Esophagus muscularis mucosa (tissue), 4 donors: Measurements from ENCODE around the gene MIGA2. TPM values are rescaled to one million over a fixed set of nuclear protein-coding genes. Genes with fewer than 3 reads are reported as not detected.

Experiments
- DNase-seq: peaks from one replicate; pipeline ENCODE4 v3.0.0-alpha.2; 2017; ENCODE audit errors: extremely low spot score
- H3K27ac ChIP-seq, 4 donors: fragments of 200-600 bp; sonication (generic); replicated peaks in 1 of 4; 1 replicate in 3 of 4; 2 replicates in 1 of 4; pipeline ENCODE4 v1.5.1; 2016 to 2019; ENCODE audit warnings: mild to moderate bottlenecking in 1 of 4
- H3K27me3 ChIP-seq, 4 donors: fragments of 200-600 bp; sonication (generic); one replicate each; pipeline versions ENCODE4 v1.5.1 to v1.6.0; 2016 to 2019
- H3K36me3 ChIP-seq, 4 donors: fragments of 200-600 bp; sonication (generic); one replicate each; pipeline ENCODE4 v1.5.1; 2016 to 2019
- H3K4me1 ChIP-seq, 4 donors: fragments of 200-600 bp; sonication (generic); one replicate each; pipeline ENCODE4 v1.5.1; 2016 to 2019
- H3K4me3 ChIP-seq, 4 donors: fragments of 200-600 bp; sonication (generic); 1 replicate in 2 of 4; 2 replicates in 2 of 4; pipeline ENCODE4 v1.5.1; 2016 to 2019; ENCODE audit warnings: mild to moderate bottlenecking in 4 of 4, moderate library complexity in 1 of 4
- H3K9me3 ChIP-seq, 4 donors: fragments of 200-600 bp; sonication (generic); 1 replicate in 3 of 4; 2 replicates in 1 of 4; pipeline ENCODE4 v1.5.1; 2016 to 2019
- CTCF ChIP-seq, 3 experiments: fragments of 200-600 bp in 2 of 3; fragments of 450-650 bp in 1 of 3; sonication (generic) in 2 of 3; IDR thresholded peaks; one replicate each; pipeline ENCODE4 v1.5.1; 2017 to 2019; ENCODE audit warnings: antibody characterized with exemption in 3 of 3, mild to moderate bottlenecking in 2 of 3, moderate library complexity in 1 of 3
- EP300 ChIP-seq: sonication (generic); formaldehyde crosslinking; IDR thresholded peaks from one replicate; pipeline ENCODE4 v1.6.1; 2017; ENCODE audit warnings: antibody characterized with exemption
- POLR2A ChIP-seq: fragments of 450-650 bp; IDR thresholded peaks from one replicate; pipeline ENCODE4 v1.6.1; 2017; ENCODE audit warnings: antibody characterized with exemption, moderate library complexity, mild to moderate bottlenecking, low read depth
- POLR2AphosphoS5 ChIP-seq, 2 donors: sonication (generic); formaldehyde crosslinking; IDR thresholded peaks; one replicate each; pipeline ENCODE4 v1.6.1; 2017; ENCODE audit warnings: antibody characterized with exemption in 2 of 2
- WGBS: methylation state at CpG from one replicate; pipeline ENCODE4 v1.1.5; 2018; 5-methylcytosine and 5-hydroxymethylcytosine counted together
- intact Hi-C: fragments of 100-400 bp; cut with DNase I; formaldehyde crosslinking; loops from one replicate; pipeline ENCODE4 v1.15.1; 2023
- total RNA-seq, 4 donors: library from RNA; depleted of rRNA; stranded (reverse); fragments of >200 nt; gene quantifications; one replicate each; pipeline versions ENCODE4 v1.1.0 to v1.2.1, GENCODE V29; 2016

MIGA2 gene
- total RNA-seq, 4 donors from 2014 or later = 23.9 to 44.2 (median 32.1) TPM

GRCh38 chr9:129038109-129038852 is 1.9 kb downstream of the MIGA2 start:
- intact Hi-C loops = loop anchor here (5.0 kb wide), 1 partner anchor 39 kb away; no protein-coding TSS in a partner anchor

GRCh38 chr9:129040113-129040643 is 3.8 kb downstream of the MIGA2 start:
- Histone ChIP-seq H3K27me3 (no peaks in the 10 kb centered on the region), H3K9me3 (no peaks in the 10 kb centered on the region), H3K4me3 (no peak overlapping the region), H3K36me3 (peaks cover 25 to 49% (median 47%) of the 10 kb centered on the region in 4 donors), H3K4me1 (peaks cover 22 to 48% (median 33%) of the 10 kb centered on the region in 4 donors), H3K27ac (no peak overlapping the region)
- TF ChIP-seq EP300 = no peak
- TF ChIP-seq POLR2AphosphoS5 (IDR thresholded peaks at IDR 0.05) = no peak
- no peak for TF ChIP-seq CTCF (IDR thresholded peaks at IDR 0.05)
- no peak for TF ChIP-seq POLR2A
- no peak for DNase-seq
- intact Hi-C loops = no loop called here
- 90% methylated on average over 7 of the region's 12 CpGs for WGBS

More at GRCh38 chr9:129038109-129038852, 1.9 kb downstream of the MIGA2 start:
- TF ChIP-seq POLR2AphosphoS5 (IDR thresholded peaks at IDR 0.05) (no peak), CTCF (IDR thresholded peaks at IDR 0.05) (no peak), POLR2A (no peak), EP300 (no peak)
- H3K9me3 ChIP-seq = no peaks in the 10 kb centered on the region
- 72% methylated on average over 8 of the region's 8 CpGs for WGBS
- H3K27me3 ChIP-seq = no peaks in the 10 kb centered on the region
- peak overlapping the region; percentile 79 to 99 (median 88) for H3K4me3 ChIP-seq
- peaks cover 22 to 48% (median 33%) of the 10 kb centered on the region in 4 donors for H3K4me1 ChIP-seq
- no peak for DNase-seq
- peak overlapping the region; percentile 82 to 91 (median 88) for H3K27ac ChIP-seq
- H3K36me3 ChIP-seq = peaks cover 10 to 30% (median 29%) of the 10 kb centered on the region in 4 donors

GRCh38 chr9:129042016-129042415 is 5.6 kb downstream of the MIGA2 start:
- TF ChIP-seq POLR2A (no peak), POLR2AphosphoS5 (IDR thresholded peaks at IDR 0.05) (no peak), EP300 (no peak), CTCF (IDR thresholded peaks at IDR 0.05) (no peak)
- intact Hi-C loops = no loop called here
- Histone ChIP-seq H3K36me3 (peaks cover 38 to 67% (median 63%) of the 10 kb centered on the region in 4 donors), H3K27ac (no peak overlapping the region), H3K9me3 (no peaks in the 10 kb centered on the region), H3K27me3 (no peaks in the 10 kb centered on the region), H3K4me1 (peaks cover 19 to 37% (median 26%) of the 10 kb centered on the region in 4 donors), H3K4me3 (no peak overlapping the region)
- 91% methylated on average over 13 of the region's 16 CpGs for WGBS
- no peak for DNase-seq

GRCh38 chr9:129052592-129052991 is 16.2 kb downstream of the MIGA2 start:
- intact Hi-C loops = no loop called here
- H3K4me3 ChIP-seq = no peak overlapping the region
- WGBS = 73% methylated on average over 8 of the region's 8 CpGs
- no peaks in the 10 kb centered on the region for H3K27me3 ChIP-seq
- no peak for TF ChIP-seq POLR2AphosphoS5 (IDR thresholded peaks at IDR 0.05)
- TF ChIP-seq EP300 = no peak
- H3K4me1 ChIP-seq = no peaks in the 10 kb centered on the region
- no peak for DNase-seq
- no peaks in the 10 kb centered on the region for H3K9me3 ChIP-seq
- peaks cover 48 to 100% (median 83%) of the 10 kb centered on the region in 4 donors for H3K36me3 ChIP-seq
- H3K27ac ChIP-seq = no peak overlapping the region

GRCh38 chr9:129053020-129053419 is 16.6 kb downstream of the MIGA2 start:
- H3K36me3 ChIP-seq = peaks cover 44 to 96% (median 82%) of the 10 kb centered on the region in 4 donors
- TF ChIP-seq EP300 (no peak), POLR2A (no peak), CTCF (IDR thresholded peaks at IDR 0.05) (no peak), POLR2AphosphoS5 (IDR thresholded peaks at IDR 0.05) (no peak)
- 92% methylated on average over 6 of the region's 6 CpGs for WGBS

More at GRCh38 chr9:129053020-129053419, 16.6 kb downstream of the MIGA2 start:
- H3K9me3 ChIP-seq = no peaks in the 10 kb centered on the region
- H3K4me1 ChIP-seq = no peaks in the 10 kb centered on the region
- no peak for DNase-seq
- H3K27me3 ChIP-seq = no peaks in the 10 kb centered on the region
- H3K4me3 ChIP-seq = no peak overlapping the region
- intact Hi-C loops = no loop called here
- no peak overlapping the region for H3K27ac ChIP-seq
